ENCODE data around the gene PARN. TPM values are rescaled to one million over a fixed set of nuclear protein-coding genes. Genes with fewer than 3 reads are reported as not detected.

The PARN gene
- total RNA-seq, 4 donors from 2014 or later, result 34.1 to 50.0 (median 40.3) TPM

GRCh38 chr16:14472357-14472756, 157.7 kb downstream of the PARN start:
- no peak for TF ChIP-seq POLR2A (IDR thresholded peaks at IDR 0.05)
- TF ChIP-seq CTCF (IDR thresholded peaks at IDR 0.05), result no peak
- H3K4me1 ChIP-seq, result no peaks in the 10 kb centered on the region
- H3K27me3 ChIP-seq, result no peaks in the 10 kb centered on the region
- intact Hi-C loops (cut with DNase I; ENCODE audit: low total_unique reads), result no loop called here
- DNase-seq, result no peak
- H3K9me3 ChIP-seq, result no peaks in the 10 kb centered on the region
- H3K27ac ChIP-seq, result no peak overlapping the region
- H3K4me3 ChIP-seq, result no peak overlapping the region
- no peaks in the 10 kb centered on the region for H3K36me3 ChIP-seq

DNA sequence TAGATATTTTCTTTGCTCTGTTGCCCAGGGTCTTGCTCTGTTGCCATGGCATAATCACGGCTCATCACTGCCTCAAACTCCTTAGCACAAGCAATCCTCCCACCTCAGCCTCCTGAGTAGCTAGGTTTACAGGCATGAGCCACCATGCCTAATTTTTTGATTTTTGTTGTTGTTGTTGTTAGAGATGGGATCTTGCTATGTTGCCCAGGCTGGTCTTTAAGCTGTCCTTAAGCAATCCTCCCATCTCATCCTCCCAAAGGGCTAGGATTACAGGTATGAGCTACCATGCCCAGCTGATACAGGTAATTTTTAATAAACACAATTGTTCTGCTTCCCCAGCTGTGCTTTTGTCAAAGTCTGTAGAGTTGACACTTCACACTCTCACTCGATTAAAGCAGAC, 159.3 kb downstream of the PARN start:
- intact Hi-C loops (cut with DNase I; ENCODE audit: low total_unique reads), result no loop called here
- Histone ChIP-seq H3K36me3 (no peaks in the 10 kb centered on the region), H3K27ac (no peak overlapping the region), H3K9me3 (no peaks in the 10 kb centered on the region), H3K4me3 (no peak overlapping the region), H3K27me3 (no peaks in the 10 kb centered on the region), H3K4me1 (no peaks in the 10 kb centered on the region)
- DNase-seq, result no peak
- TF ChIP-seq POLR2A (IDR thresholded peaks at IDR 0.05), result no peak
- no peak for TF ChIP-seq CTCF (IDR thresholded peaks at IDR 0.05)

DNA sequence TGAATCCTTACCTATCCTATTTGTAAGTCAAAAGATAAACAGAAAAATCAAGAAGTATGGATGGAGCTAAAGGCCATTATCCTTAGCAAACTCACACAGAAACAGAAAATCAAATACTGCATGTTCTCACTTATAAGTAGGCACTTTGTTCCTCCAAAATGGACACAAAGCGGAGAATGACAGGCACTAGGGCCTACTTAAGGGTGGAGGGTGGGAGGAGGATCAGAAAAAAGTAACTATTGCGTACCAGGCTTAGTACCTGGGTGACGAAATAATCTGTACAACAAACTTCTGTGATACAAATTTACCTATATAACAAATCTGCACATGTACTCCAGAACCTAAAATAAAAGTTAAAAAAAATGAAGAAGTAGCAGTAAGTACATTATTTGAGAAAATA, 164.3 kb downstream of the PARN start:
- Histone ChIP-seq H3K27me3 (no peaks in the 10 kb centered on the region), H3K36me3 (no peaks in the 10 kb centered on the region), H3K27ac (no peak overlapping the region), H3K9me3 (peaks cover 0 to 8% of the 10 kb centered on the region in 2 donors), H3K4me1 (no peaks in the 10 kb centered on the region), H3K4me3 (no peak overlapping the region)
- intact Hi-C loops (cut with DNase I; ENCODE audit: low total_unique reads), result no loop called here
- no peak for DNase-seq
- TF ChIP-seq CTCF (IDR thresholded peaks at IDR 0.05), result no peak
- TF ChIP-seq POLR2A (IDR thresholded peaks at IDR 0.05), result no peak

DNA sequence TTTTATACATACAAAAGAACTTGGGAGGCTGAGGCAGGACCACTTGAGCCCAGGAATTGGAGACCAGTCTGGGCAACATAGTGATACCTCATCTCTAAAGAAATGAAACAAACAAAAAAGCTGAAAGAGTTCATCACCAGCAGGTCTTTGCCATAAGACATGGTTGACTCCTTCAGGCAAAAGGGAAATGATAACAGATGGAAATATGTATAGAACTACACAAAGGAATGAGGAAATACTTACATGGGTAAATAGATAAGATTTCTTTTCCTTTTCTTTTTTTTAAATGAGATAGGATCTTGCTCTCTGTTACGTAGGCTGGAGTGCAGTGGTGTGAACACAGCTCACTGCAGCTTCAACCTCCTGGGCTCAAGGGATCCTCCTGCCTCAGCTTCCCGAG, 165.3 kb downstream of the PARN start:
- no peaks in the 10 kb centered on the region for H3K4me1 ChIP-seq
- no peak overlapping the region for H3K27ac ChIP-seq
- no peak for DNase-seq
- H3K27me3 ChIP-seq, result no peaks in the 10 kb centered on the region
- TF ChIP-seq CTCF (IDR thresholded peaks at IDR 0.05) (no peak), POLR2A (IDR thresholded peaks at IDR 0.05) (no peak)
- no peaks in the 10 kb centered on the region for H3K36me3 ChIP-seq
- intact Hi-C loops (cut with DNase I; ENCODE audit: low total_unique reads), result no loop called here
- H3K4me3 ChIP-seq, result no peak overlapping the region
- H3K9me3 ChIP-seq, result peaks cover 0 to 8% of the 10 kb centered on the region in 2 donors

DNA sequence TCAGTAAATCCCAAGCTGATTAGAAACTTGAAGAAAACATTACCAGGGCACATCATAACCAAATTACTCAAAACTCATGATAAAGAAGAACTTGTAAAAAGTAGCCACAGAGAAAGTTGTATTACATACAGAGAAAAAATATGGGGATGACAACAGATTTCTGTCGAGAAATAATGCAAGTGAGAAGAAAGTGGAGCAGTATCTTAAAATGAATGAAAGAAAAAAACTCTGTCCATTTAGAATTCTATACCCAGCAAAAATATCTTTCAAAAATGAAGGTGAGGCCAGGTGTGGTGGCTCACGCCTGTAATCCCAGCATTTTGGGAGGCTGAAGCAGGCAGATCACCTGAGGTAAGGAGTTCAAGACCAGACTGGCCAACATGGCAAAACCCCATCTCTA, 165.9 kb downstream of the PARN start:
- no peak for DNase-seq
- no peaks in the 10 kb centered on the region for H3K4me1 ChIP-seq
- no peak overlapping the region for H3K4me3 ChIP-seq
- no peaks in the 10 kb centered on the region for H3K36me3 ChIP-seq
- H3K27ac ChIP-seq, result no peak overlapping the region
- TF ChIP-seq POLR2A (IDR thresholded peaks at IDR 0.05), result no peak
- no peak for TF ChIP-seq CTCF (IDR thresholded peaks at IDR 0.05)
- intact Hi-C loops (cut with DNase I; ENCODE audit: low total_unique reads), result no loop called here
- H3K9me3 ChIP-seq, result peaks cover 0 to 8% of the 10 kb centered on the region in 2 donors
- H3K27me3 ChIP-seq, result no peaks in the 10 kb centered on the region
